WI38 (cell line): Measurements from ENCODE around the gene PABPC3.

ENCODE experiments used
- H3K4me3 ChIP-seq: 2 replicates; pipeline ENCODE4 v1.5.1; 2011; ENCODE audit warnings: low read depth, mild to moderate bottlenecking, control low read depth, low read length
- TF ChIP-seq, protein P1 (sequence below): IDR thresholded peaks from 2 replicates; pipeline ENCODE4 v1.5.1; 2012; ENCODE audit warnings: low read depth, mild to moderate bottlenecking, control low read depth, low read length

Gene PABPC3

GRCh38 chr13:25111585-25111956, 15.6 kb downstream of the PABPC3 start:
- no peak overlapping the region for H3K4me3 ChIP-seq
- TF ChIP-seq, protein P1, sequence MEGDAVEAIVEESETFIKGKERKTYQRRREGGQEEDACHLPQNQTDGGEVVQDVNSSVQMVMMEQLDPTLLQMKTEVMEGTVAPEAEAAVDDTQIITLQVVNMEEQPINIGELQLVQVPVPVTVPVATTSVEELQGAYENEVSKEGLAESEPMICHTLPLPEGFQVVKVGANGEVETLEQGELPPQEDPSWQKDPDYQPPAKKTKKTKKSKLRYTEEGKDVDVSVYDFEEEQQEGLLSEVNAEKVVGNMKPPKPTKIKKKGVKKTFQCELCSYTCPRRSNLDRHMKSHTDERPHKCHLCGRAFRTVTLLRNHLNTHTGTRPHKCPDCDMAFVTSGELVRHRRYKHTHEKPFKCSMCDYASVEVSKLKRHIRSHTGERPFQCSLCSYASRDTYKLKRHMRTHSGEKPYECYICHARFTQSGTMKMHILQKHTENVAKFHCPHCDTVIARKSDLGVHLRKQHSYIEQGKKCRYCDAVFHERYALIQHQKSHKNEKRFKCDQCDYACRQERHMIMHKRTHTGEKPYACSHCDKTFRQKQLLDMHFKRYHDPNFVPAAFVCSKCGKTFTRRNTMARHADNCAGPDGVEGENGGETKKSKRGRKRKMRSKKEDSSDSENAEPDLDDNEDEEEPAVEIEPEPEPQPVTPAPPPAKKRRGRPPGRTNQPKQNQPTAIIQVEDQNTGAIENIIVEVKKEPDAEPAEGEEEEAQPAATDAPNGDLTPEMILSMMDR, result no peak

GRCh38 chr13:25112695-25113255, 16.8 kb downstream of the PABPC3 start:
- TF ChIP-seq, protein P1, result no peak

GRCh38 chr13:25114220-25114619, 18.3 kb downstream of the PABPC3 start:
- no peak overlapping the region for H3K4me3 ChIP-seq
- TF ChIP-seq, protein P1, result peak; percentile 86

More at GRCh38 chr13:25112695-25113255, 16.8 kb downstream of the PABPC3 start:
- no peak overlapping the region for H3K4me3 ChIP-seq

DNA sequence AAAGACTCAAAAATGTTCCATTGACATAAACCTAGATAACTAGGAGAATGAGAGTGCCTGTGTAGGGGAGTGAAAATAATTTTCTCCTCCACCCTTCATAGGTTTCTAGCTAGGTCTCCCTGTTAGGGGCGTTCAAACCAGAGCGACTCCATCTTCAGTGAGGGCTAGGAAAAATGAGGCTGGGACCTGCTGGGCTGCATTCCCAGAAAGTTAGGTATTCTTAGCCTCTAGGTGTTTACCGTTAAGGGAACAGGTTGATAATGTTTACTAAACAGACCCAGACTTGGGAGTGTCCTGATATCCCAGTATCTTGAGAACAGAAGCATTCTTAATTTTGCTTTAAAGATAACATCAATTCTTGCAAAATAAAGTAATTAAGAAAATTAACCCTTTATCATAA, 20.1 kb downstream of the PABPC3 start:
- TF ChIP-seq, protein P1, result no peak
- H3K4me3 ChIP-seq, result no peak overlapping the region

GRCh38 chr13:25117312-25117711, 21.4 kb downstream of the PABPC3 start:
- TF ChIP-seq, protein P1, result no peak
- no peak overlapping the region for H3K4me3 ChIP-seq

GRCh38 chr13:25118378-25118905, 22.5 kb downstream of the PABPC3 start:
- TF ChIP-seq, protein P1, result no peak
- no peak overlapping the region for H3K4me3 ChIP-seq

- no peak overlapping the region for H3K4me3 ChIP-seq
- TF ChIP-seq, protein P1, result no peak
These were observed 35.0 kb downstream of the PABPC3 start for GRCh38 chr13:25130944-25131343.
